RWPE2 (cell line): ENCODE results near the gene MEGF9.

Source experiments
- ATAC-seq: fragments of 200-7000 bp; cut with Tn5 transposase; 3 replicates; pipeline ENCODE4 v1.9.1; 2021; ENCODE audit warnings: low read depth
- DNase-seq: peaks from one replicate; pipeline ENCODE4 v3.0.0-alpha.2; 2020; ENCODE audit warnings: low spot score
- H3K27ac ChIP-seq: fragments of 450-650 bp; 2 replicates; pipeline ENCODE4 v1.5.1; 2017; ENCODE audit warnings: mild to moderate bottlenecking; ENCODE audit not compliant: poor library complexity, severe bottlenecking
- H3K27me3 ChIP-seq: fragments of 250-450 bp; sonication (Bioruptor Pico); 2 replicates; pipeline ENCODE4 v1.5.1; 2021; ENCODE audit warnings: mild to moderate bottlenecking, moderate library complexity; ENCODE audit not compliant: insufficient read depth, poor library complexity, severe bottlenecking
- H3K36me3 ChIP-seq: fragments of 250-450 bp; sonication (Bioruptor Pico); 2 replicates; pipeline ENCODE4 v1.5.1; 2020; ENCODE audit warnings: low read depth, mild to moderate bottlenecking, moderate library complexity
- H3K4me1 ChIP-seq: fragments of 250-450 bp; sonication (Bioruptor Pico); 2 replicates; pipeline ENCODE4 v1.5.1; 2021; ENCODE audit warnings: mild to moderate bottlenecking, moderate library complexity; ENCODE audit not compliant: insufficient read depth, poor library complexity, severe bottlenecking
- H3K4me3 ChIP-seq: fragments of 250-450 bp; sonication (Bioruptor Pico); 2 replicates; pipeline ENCODE4 v1.5.1; 2021; ENCODE audit warnings: mild to moderate bottlenecking, moderate library complexity; ENCODE audit not compliant: severe bottlenecking
- H3K9me3 ChIP-seq: fragments of 250-450 bp; sonication (Bioruptor Pico); 2 replicates; pipeline ENCODE4 v1.5.1; 2021; ENCODE audit warnings: mild to moderate bottlenecking, moderate library complexity; ENCODE audit not compliant: severe bottlenecking
- TF ChIP-seq, protein P1 (sequence below): fragments of 450-650 bp; IDR thresholded peaks from one replicate; pipeline ENCODE4 v1.5.1; 2017; ENCODE audit warnings: mild to moderate bottlenecking, moderate library complexity; ENCODE audit not compliant: poor library complexity, severe bottlenecking

The MEGF9 gene

DNA sequence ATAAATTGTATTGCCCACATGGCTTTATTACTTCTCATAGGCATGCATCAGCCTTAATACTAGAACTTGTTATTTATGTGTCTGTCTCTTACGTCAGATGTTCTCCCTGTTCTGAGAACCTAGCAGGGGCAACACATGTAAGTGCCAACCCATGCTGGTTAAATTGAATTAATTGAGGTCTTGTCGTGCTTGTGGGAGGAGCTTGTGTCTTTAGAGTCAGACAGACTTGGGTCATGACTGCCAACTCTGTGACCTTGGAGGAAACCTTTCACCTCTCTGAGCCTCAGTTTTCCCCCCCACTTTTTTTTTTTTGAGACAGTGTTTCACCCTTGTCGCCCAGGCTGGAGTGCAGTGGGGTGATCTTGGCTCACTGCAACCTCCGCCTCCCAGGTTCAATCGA, 2.2 kb upstream of the MEGF9 start:
- H3K4me1 ChIP-seq = peaks cover 5% of the 10 kb centered on the region
- no peak overlapping the region for H3K4me3 ChIP-seq
- no peaks in the 10 kb centered on the region for H3K27me3 ChIP-seq
- H3K36me3 ChIP-seq = no peaks in the 10 kb centered on the region
- no peak overlapping the region for H3K27ac ChIP-seq
- DNase-seq (no peak), ATAC-seq (no peak)
- no peaks in the 10 kb centered on the region for H3K9me3 ChIP-seq
- TF ChIP-seq, protein P1, sequence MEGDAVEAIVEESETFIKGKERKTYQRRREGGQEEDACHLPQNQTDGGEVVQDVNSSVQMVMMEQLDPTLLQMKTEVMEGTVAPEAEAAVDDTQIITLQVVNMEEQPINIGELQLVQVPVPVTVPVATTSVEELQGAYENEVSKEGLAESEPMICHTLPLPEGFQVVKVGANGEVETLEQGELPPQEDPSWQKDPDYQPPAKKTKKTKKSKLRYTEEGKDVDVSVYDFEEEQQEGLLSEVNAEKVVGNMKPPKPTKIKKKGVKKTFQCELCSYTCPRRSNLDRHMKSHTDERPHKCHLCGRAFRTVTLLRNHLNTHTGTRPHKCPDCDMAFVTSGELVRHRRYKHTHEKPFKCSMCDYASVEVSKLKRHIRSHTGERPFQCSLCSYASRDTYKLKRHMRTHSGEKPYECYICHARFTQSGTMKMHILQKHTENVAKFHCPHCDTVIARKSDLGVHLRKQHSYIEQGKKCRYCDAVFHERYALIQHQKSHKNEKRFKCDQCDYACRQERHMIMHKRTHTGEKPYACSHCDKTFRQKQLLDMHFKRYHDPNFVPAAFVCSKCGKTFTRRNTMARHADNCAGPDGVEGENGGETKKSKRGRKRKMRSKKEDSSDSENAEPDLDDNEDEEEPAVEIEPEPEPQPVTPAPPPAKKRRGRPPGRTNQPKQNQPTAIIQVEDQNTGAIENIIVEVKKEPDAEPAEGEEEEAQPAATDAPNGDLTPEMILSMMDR = no peak

GRCh38 chr9:120715389-120715924, 1.2 kb upstream of the MEGF9 start:
- ATAC-seq (no peak), DNase-seq (no peak)
- Histone ChIP-seq H3K9me3 (no peaks in the 10 kb centered on the region), H3K27me3 (no peaks in the 10 kb centered on the region), H3K4me1 (peaks cover 15% of the 10 kb centered on the region), H3K4me3 (no peak overlapping the region), H3K36me3 (peaks cover 8% of the 10 kb centered on the region; the same call in 1 of the 2 replicates), H3K27ac (no peak overlapping the region)
- TF ChIP-seq, protein P1 = no peak

- H3K36me3 ChIP-seq = peaks cover 8% of the 10 kb centered on the region; the same call in 1 of the 2 replicates
- no peaks in the 10 kb centered on the region for H3K27me3 ChIP-seq
- no peak overlapping the region for H3K27ac ChIP-seq
- H3K9me3 ChIP-seq = no peaks in the 10 kb centered on the region
- no peak for DNase-seq
- TF ChIP-seq, protein P1 = no peak
- no peak for ATAC-seq
- H3K4me1 ChIP-seq = peaks cover 15% of the 10 kb centered on the region
- peak overlapping the region; percentile 56 for H3K4me3 ChIP-seq
These were observed 647 bp upstream of the MEGF9 start for GRCh38 chr9:120714846-120715388.

DNA sequence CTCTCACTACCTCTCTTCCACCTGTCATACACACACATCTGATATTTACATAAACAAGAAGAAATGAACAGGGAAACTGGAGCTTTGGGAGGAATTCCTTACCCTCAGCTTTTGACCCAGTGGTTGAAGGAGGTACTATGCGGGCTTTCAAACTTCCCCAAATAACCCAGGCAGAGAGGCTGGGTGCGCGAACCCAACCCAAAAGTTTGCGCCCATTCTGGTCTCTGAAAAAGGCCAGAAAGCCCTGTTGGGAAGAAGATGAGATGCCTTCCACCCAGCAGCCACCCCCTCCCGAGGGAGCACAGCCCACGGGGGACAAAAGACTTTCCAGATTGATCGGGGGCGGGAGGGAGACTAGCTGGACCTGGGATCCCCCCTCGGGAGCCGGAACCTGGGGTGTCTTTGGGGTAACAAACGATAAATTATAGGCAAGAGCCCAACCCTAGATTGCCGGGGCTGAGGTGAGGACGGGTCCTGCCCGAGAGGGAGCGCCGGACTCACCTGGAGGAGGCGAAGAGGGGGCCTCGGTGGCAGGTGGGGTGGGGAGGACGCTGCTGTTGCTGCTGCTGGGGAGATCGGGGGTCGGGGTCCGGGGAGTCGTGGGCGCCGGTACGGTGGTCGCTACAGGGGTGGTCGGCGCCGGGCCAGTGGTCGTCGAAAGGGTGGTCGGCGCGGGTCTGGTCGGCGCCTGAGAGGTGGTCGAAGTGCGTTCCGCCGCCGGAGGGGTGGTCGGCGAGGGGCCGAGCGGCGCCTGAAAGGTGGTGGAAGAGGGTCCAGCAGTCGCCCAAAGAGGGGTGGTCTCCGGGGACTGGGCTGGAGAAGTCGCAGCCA, 798 bp downstream of the MEGF9 start:
- H3K9me3 ChIP-seq = no peaks in the 10 kb centered on the region
- H3K4me1 ChIP-seq = peaks cover 23% of the 10 kb centered on the region
- H3K4me3 ChIP-seq = peak overlapping the region; percentile 56
- DNase-seq (no peak), ATAC-seq (no peak)
- no peak overlapping the region for H3K27ac ChIP-seq
- H3K27me3 ChIP-seq = no peaks in the 10 kb centered on the region
- TF ChIP-seq, protein P1 = peak; percentile 1
- peaks cover 8% of the 10 kb centered on the region; the same call in 1 of the 2 replicates for H3K36me3 ChIP-seq
